H4 (cell line): ENCODE data around the gene HMCN2. TPM values are rescaled to one million over a fixed set of nuclear protein-coding genes. Genes with fewer than 3 reads are reported as not detected.

Source experiments
- total RNA-seq: library from RNA; depleted of rRNA; stranded (reverse); fragments of >200 nt; shearing (Covaris generic); gene quantifications from 2 replicates; pipeline ENCODE4 v1.2.3, GENCODE V29; 2014; rRNA removed

Gene HMCN2
- total RNA-seq, 1 experiment from 2014 or later: 0.10 TPM

Other genes with a start within 250 kb of the HMCN2 start
- gene FNBP1, start 222.6 kb upstream of the HMCN2 start, total RNA-seq: 19.2 and 24.7 TPM in 2 replicates
- 13.0 and 21.3 TPM in 2 replicates for gene GPR107, start 211.9 kb upstream of the HMCN2 start, total RNA-seq
- 39.3 and 40.3 TPM in 2 replicates for gene NCS1, start 93.4 kb upstream of the HMCN2 start, total RNA-seq
- gene ASS1, start 179.2 kb downstream of the HMCN2 start, total RNA-seq: 55.2 and 63.6 TPM in 2 replicates